LNCaP clone FGC (cell line): ENCODE results near the gene FTL.
A peak's percentile ranks its signal among the peaks of the same experiment; 100 is the strongest.

Experiments
- DNase-seq: peaks from one replicate; pipeline ENCODE4 v3.0.0-alpha.2; 2011; ENCODE audit warnings: low read depth
- H3K4me3 ChIP-seq: 2 replicates; pipeline ENCODE4 v1.5.1; 2011; ENCODE audit warnings: mild to moderate bottlenecking, low read depth, low read length, control low read depth
- TF ChIP-seq, protein P1 (sequence below): IDR thresholded peaks from 2 replicates; pipeline ENCODE4 v1.5.1; 2012; ENCODE audit warnings: mild to moderate bottlenecking; ENCODE audit not compliant: control insufficient read depth, insufficient read depth; ENCODE audit errors: extremely low read depth

Gene FTL

DNA sequence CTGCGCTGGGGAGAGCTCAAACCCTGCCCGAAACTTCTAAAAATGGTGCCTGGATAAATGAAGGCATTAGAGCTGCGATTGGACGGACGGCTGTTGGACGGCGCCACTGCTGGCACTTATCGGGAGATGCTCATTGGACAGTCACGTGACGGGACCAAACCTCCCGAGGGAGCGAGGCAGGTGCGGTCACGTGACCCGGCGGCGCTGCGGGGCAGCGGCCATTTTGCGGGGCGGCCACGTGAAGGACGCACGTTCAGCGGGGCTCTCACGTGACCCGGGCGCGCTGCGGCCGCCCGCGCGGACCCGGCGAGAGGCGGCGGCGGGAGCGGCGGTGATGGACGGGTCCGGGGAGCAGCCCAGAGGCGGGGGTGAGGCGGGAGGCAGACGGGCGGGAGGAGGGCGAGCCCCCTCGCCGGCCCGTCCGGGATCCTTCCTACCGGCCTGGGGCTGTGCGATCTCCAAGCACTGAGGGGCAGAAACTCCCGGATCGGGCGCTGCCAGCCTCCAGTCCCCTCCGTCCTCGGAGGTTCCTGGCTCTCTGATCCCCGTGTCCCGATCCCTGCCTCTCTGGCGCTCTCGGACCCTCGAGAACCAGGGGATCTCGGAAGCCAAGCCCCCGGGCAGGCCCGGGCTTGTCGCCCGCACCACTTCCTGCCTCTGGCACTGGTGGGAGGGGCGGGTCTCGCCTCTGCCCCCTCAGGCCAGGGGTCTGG lies 10.4 kb upstream of the FTL start, which contains the start of gene BAX:
Gene BAX, plus strand, starts transcription at position 281 of the 713 bp plus-strand sequence. Its CDS starts 54 bp downstream, at position 335.
- TF ChIP-seq, protein P1, sequence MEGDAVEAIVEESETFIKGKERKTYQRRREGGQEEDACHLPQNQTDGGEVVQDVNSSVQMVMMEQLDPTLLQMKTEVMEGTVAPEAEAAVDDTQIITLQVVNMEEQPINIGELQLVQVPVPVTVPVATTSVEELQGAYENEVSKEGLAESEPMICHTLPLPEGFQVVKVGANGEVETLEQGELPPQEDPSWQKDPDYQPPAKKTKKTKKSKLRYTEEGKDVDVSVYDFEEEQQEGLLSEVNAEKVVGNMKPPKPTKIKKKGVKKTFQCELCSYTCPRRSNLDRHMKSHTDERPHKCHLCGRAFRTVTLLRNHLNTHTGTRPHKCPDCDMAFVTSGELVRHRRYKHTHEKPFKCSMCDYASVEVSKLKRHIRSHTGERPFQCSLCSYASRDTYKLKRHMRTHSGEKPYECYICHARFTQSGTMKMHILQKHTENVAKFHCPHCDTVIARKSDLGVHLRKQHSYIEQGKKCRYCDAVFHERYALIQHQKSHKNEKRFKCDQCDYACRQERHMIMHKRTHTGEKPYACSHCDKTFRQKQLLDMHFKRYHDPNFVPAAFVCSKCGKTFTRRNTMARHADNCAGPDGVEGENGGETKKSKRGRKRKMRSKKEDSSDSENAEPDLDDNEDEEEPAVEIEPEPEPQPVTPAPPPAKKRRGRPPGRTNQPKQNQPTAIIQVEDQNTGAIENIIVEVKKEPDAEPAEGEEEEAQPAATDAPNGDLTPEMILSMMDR: no peak
- DNase-seq: peak; percentile 79
- peak within 1 kb of the TSS; percentile 88 for H3K4me3 ChIP-seq

DNA sequence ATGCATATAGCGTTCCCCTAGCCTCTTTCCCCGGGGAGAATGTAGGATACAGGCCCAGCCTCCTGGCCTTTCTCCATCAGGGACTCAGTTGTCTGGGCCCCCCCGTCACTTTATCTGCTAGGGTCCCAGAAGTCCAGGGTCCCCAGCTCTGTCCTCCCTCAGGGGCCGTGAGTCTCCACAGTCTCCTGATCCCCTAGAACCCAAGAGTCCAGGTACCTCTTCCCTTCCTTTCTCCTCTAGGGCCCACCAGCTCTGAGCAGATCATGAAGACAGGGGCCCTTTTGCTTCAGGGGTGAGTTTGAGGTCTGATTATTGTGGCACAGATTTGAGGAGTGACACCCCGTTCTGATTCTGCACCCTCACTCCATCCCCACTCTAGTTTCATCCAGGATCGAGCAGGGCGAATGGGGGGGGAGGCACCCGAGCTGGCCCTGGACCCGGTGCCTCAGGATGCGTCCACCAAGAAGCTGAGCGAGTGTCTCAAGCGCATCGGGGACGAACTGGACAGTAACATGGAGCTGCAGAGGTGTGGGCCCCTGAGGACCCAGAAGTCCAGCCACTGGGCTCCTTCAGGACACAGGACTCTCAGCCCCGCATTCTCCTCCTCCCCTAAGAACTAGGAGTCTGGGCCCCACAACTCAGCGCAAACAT lies 9.7 kb upstream of the FTL start:
- no peak for DNase-seq
- H3K4me3 ChIP-seq: peak overlapping the region; percentile 88
- TF ChIP-seq, protein P1: no peak

DNA sequence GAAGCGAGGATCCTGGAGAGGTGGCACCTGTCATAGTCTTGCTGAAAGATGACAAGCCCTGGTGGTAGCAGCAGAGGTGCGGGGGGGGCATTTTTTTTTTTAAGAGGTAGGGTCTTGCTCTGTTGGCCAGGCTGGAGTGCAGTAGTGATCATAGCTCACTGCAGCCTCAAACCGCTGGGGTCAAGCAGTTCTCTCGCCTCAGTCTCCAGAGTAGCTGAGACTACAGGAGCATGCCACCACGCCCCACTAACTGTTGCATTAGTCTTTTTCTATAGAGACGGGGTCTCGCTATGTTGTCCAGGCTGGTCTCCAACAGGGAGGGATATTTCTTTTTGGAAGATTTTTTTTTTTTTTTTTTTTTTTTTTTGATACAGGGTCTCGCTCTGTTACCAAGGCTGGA lies 7.1 kb upstream of the FTL start:
- no peak for DNase-seq
- TF ChIP-seq, protein P1: no peak
- no peak overlapping the region for H3K4me3 ChIP-seq

DNA sequence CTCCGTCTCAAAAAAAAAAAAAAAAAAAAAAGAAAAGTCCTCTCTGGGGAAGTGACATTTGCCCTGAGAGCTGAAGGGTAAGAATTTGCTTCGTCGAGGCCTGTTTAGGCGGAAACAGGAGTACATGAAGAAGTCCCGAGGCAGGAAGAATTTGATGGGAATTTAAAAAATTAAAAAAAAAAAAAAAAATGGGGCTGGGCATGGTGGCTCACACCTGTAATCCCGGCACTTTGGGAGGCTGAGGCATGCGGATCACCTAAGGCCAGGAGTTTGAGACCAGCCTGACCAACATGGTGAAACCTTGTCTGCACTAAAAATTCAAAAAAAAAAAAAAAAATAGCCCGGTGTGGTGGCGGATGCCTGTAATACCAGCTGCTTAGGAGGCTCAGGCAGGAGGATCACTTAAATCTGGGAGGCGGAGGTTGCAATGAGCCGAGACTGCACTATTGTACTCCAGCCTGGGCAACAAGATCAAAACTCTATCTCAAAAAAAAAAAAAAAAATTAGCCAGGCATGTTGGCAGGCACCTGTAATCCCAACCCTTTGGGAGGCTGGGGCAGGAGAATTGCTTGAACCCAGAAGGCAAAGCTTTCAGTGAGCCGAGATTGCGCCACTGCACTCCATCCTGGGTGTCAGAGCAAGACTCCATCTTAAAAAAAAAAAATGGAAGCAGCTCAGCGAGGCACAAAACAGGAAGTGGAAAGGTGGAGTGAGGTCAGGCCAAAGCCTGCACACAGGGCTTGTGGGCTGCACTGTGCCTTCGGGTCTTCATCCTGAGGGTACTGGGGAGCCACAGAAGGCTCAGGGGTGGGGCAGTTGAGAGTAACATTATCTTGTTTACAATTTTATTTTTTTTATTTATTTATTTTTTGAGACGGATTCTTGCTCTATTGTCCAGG lies 5.5 kb upstream of the FTL start:
- TF ChIP-seq, protein P1: no peak
- no peak overlapping the region for H3K4me3 ChIP-seq
- DNase-seq: no peak

DNA sequence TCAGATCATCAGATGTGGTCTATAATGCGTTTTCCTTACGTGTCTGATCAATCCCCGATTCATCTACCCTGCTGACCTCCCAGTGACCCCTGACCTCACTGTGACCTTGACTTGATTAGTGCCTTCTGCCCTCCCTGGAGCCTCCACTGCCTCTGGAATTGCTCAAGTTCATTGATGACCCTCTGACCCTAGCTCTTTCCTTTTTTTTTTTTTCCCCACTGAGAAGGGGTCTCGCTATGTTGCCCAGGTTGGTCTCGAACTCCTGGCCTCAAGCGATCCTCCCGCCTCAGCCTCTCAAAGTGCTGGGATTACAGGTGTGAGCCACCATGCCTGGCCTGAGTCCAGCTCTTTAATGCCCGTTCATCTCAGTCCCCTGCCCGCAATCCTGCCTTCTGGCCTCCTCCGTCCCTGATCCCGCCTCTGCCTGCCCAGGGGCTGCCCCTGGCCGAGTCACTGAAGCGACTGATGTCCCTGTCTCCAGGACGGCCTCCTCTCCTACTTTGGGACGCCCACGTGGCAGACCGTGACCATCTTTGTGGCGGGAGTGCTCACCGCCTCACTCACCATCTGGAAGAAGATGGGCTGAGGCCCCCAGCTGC lies 4.0 kb upstream of the FTL start:
- TF ChIP-seq, protein P1: no peak
- no peak overlapping the region for H3K4me3 ChIP-seq
- DNase-seq: no peak

DNA sequence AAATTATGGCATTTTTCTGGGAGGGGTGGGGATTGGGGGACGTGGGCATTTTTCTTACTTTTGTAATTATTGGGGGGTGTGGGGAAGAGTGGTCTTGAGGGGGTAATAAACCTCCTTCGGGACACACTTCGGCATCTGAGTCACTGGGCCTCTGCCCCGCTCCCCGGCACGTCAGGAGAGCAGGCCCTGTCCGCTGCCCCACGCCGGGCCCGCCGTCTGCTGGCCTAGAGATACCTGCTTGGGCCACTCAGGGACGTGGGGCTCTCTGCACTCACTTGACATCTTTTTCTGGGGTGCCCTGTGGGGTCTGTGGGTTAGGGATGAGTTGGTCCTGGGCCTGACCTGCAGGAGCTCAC lies 3.5 kb upstream of the FTL start:
- TF ChIP-seq, protein P1: no peak
- no peak for DNase-seq
- no peak overlapping the region for H3K4me3 ChIP-seq
